Activated CD8-positive, alpha-beta memory T cell treated with anti-CD3 and anti-CD28 coated beads, Interleukin-2, amount 50 U/mL, for 24 hours (primary cell): Measurements from ENCODE around the gene ZBP1.

ENCODE experiments used
- DNase-seq: peaks from one replicate; pipeline ENCODE4 v3.0.0-alpha.2; 2020; ENCODE audit errors: extremely low read depth

Gene ZBP1

GRCh38 chr20:57620274-57620990 is at the start of gene ZBP1:
ZBP1 (minus strand) TSS chr20:57620426; CDS start chr20:57620295, 131 bp downstream.
- no peak for DNase-seq

GRCh38 chr20:57669632-57670031 is 49.4 kb upstream of the ZBP1 start:
- no peak for DNase-seq

GRCh38 chr20:57667924-57668782 is 47.9 kb upstream of the ZBP1 start:
- DNase-seq, result no peak

GRCh38 chr20:57667388-57667787 is 47.2 kb upstream of the ZBP1 start:
- DNase-seq, result no peak

- DNase-seq, result no peak
These were observed 46.6 kb upstream of the ZBP1 start for GRCh38 chr20:57666834-57667157.

GRCh38 chr20:57666106-57666833 is 46.0 kb upstream of the ZBP1 start:
- no peak for DNase-seq

GRCh38 chr20:57665589-57665971 is 45.4 kb upstream of the ZBP1 start:
- no peak for DNase-seq

GRCh38 chr20:57664924-57665588 is 44.8 kb upstream of the ZBP1 start:
- DNase-seq, result no peak

GRCh38 chr20:57664476-57664875 is 44.2 kb upstream of the ZBP1 start:
- DNase-seq, result no peak

- no peak for DNase-seq
These were observed 43.6 kb upstream of the ZBP1 start for GRCh38 chr20:57663681-57664451.

GRCh38 chr20:57663241-57663640 is 43.0 kb upstream of the ZBP1 start:
- no peak for DNase-seq

- DNase-seq, result no peak
These were observed 42.4 kb upstream of the ZBP1 start for GRCh38 chr20:57662456-57663240.

- DNase-seq, result no peak
These were observed 41.7 kb upstream of the ZBP1 start for GRCh38 chr20:57661746-57662455.

GRCh38 chr20:57660922-57661745 is 40.9 kb upstream of the ZBP1 start:
- no peak for DNase-seq

GRCh38 chr20:57660181-57660921 is 40.1 kb upstream of the ZBP1 start:
- DNase-seq, result no peak

GRCh38 chr20:57659517-57660180 is 39.4 kb upstream of the ZBP1 start:
- no peak for DNase-seq

GRCh38 chr20:57658833-57659516 is 38.7 kb upstream of the ZBP1 start:
- no peak for DNase-seq
